SU-DHL-6 (cell line): Measurements from ENCODE around the gene TNNI2.

ENCODE experiments used
- CTCF ChIP-seq: fragments of 200-600 bp; sonication (generic); IDR thresholded peaks from one replicate; pipeline ENCODE4 v1.5.1; 2017; ENCODE audit warnings: antibody characterized with exemption, mild to moderate bottlenecking, low read length, moderate library complexity; ENCODE audit not compliant: insufficient read depth, poor library complexity, severe bottlenecking
- EZH2phosphoT487 ChIP-seq: fragments of 200-600 bp; sonication (generic), shearing (Covaris generic); conservative IDR thresholded peaks from 2 replicates; pipeline ENCODE4 v1.6.1; 2018; ENCODE audit warnings: mild to moderate bottlenecking, antibody characterized with exemption, low read length, moderate library complexity, mixed read lengths

GRCh38 chr11:1868636-1869291, 30.0 kb downstream of the TNNI2 start:
- TF ChIP-seq CTCF = no peak
- TF ChIP-seq EZH2phosphoT487 = no peak
